Measurements from ENCODE around the gene CFHR4. TPM values are rescaled to one million over a fixed set of nuclear protein-coding genes. Genes with fewer than 3 reads are reported as not detected.
"Not testable (repeated sequence)": the region's sequence is repeated elsewhere in the genome, so short reads cannot be mapped to it uniquely, and the experiment has no call there.

Gene CFHR4
- total RNA-seq, 4 donors from 2014 or later: not detected

- no peak for TF ChIP-seq CTCF (IDR thresholded peaks at IDR 0.05)
- ATAC-seq (ENCODE audit: low FRiP score) (no peak), DNase-seq (ENCODE audit: low spot score) (no peak)
Observed at GRCh38 chr1:196866974-196867373, 20.9 kb upstream of the CFHR4 start.

- TF ChIP-seq CTCF (IDR thresholded peaks at IDR 0.05): no peak
- ATAC-seq (ENCODE audit: low FRiP score) (no peak), DNase-seq (ENCODE audit: low spot score) (no peak)
Observed at GRCh38 chr1:196873385-196873784, 14.5 kb upstream of the CFHR4 start.

GRCh38 chr1:196875935-196876334, 11.9 kb upstream of the CFHR4 start:
- no peak for ATAC-seq (ENCODE audit: low FRiP score)
- no peak for DNase-seq (ENCODE audit: low spot score)
- no peak for TF ChIP-seq CTCF (IDR thresholded peaks at IDR 0.05)

GRCh38 chr1:196877964-196878363, 9.9 kb upstream of the CFHR4 start:
- DNase-seq (ENCODE audit: low spot score) (no peak), ATAC-seq (ENCODE audit: low FRiP score) (no peak)
- no peak for TF ChIP-seq CTCF (IDR thresholded peaks at IDR 0.05)

- not testable (repeated sequence) for ATAC-seq (ENCODE audit: low FRiP score); DNase-seq (ENCODE audit: low spot score)
Observed at GRCh38 chr1:196886560-196886959, 1.3 kb upstream of the CFHR4 start.

GRCh38 chr1:196890668-196891067, 2.8 kb downstream of the CFHR4 start:
- no peak for TF ChIP-seq CTCF (IDR thresholded peaks at IDR 0.05)
- DNase-seq (ENCODE audit: low spot score) (no peak), ATAC-seq (ENCODE audit: low FRiP score) (no peak)

GRCh38 chr1:196891251-196891650, 3.4 kb downstream of the CFHR4 start:
- DNase-seq (ENCODE audit: low spot score): no peak
- no peak for TF ChIP-seq CTCF (IDR thresholded peaks at IDR 0.05)
- no peak for ATAC-seq (ENCODE audit: low FRiP score)

- no peak for TF ChIP-seq CTCF (IDR thresholded peaks at IDR 0.05)
- DNase-seq (ENCODE audit: low spot score) (no peak), ATAC-seq (ENCODE audit: low FRiP score) (no peak)
Observed at GRCh38 chr1:196896355-196896754, 8.5 kb downstream of the CFHR4 start.
